ENCODE results near the gene FOXL2NB.

The FOXL2NB gene

DNA sequence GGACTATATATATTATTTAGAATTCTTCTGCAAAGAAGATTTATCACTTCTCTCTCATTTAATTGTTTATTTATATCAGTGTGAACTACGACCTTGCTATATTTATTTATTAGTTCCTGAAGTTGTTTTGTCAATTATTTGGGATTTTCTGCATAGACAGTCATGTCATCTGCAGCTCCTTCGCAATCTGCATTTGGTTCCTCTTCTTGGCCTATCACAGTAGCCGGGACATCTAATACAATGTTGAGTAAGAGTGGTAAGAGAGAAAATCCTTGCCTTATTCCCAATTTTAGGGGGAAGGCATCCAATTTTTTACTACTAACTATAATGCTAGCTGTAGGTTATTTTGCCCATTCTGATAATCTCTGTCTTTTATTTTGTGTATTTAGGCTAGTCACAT lies 39.5 kb upstream of the FOXL2NB start:
- POLR2A ChIA-PET (ENCODE audit: low non-redundant PET) = no interaction called here

DNA sequence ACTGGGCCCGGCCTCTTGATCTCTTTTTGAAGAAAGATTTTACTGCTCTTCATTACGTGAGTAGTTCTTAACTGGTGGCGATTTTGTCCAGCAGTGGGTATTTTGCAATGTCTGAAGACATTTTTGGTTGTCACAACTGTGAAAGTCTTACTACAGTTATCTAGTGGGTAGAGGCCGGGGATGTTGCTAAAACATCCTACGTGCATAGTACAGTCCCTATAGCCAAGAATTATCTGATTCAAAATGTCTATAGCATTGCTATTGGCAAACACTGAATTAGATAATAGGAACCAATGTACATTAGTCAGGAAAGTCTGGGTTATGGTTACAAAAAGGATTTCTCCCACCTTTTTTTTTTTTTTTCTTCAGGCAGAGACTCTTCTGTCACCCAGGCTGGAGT lies 38.2 kb upstream of the FOXL2NB start:
- CTCF ChIA-PET = no interaction called here
- no peak overlapping the region for H3K27ac ChIP-seq
- TF ChIP-seq, protein P1, sequence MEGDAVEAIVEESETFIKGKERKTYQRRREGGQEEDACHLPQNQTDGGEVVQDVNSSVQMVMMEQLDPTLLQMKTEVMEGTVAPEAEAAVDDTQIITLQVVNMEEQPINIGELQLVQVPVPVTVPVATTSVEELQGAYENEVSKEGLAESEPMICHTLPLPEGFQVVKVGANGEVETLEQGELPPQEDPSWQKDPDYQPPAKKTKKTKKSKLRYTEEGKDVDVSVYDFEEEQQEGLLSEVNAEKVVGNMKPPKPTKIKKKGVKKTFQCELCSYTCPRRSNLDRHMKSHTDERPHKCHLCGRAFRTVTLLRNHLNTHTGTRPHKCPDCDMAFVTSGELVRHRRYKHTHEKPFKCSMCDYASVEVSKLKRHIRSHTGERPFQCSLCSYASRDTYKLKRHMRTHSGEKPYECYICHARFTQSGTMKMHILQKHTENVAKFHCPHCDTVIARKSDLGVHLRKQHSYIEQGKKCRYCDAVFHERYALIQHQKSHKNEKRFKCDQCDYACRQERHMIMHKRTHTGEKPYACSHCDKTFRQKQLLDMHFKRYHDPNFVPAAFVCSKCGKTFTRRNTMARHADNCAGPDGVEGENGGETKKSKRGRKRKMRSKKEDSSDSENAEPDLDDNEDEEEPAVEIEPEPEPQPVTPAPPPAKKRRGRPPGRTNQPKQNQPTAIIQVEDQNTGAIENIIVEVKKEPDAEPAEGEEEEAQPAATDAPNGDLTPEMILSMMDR (conservative IDR thresholded peaks at IDR 0.05; ENCODE audit: low read depth) = no peak
- POLR2A ChIA-PET (ENCODE audit: low non-redundant PET) = interaction anchor here (0.6 kb wide), 1 partner anchor 418 kb away, joined by 3 read pairs; no protein-coding TSS in a partner anchor
- DNase-seq (ENCODE audit: low spot score) = no peak

More for the DNA sequence above, 39.5 kb upstream of the FOXL2NB start:
- CTCF ChIA-PET = interaction anchor here (0.6 kb wide), 1 partner anchor 725 kb away, joined by 3 read pairs; no protein-coding TSS in a partner anchor
- H3K27ac ChIP-seq = no peak overlapping the region
- TF ChIP-seq, protein P1 (conservative IDR thresholded peaks at IDR 0.05; ENCODE audit: low read depth) = no peak
- no peak for DNase-seq (ENCODE audit: low spot score)

DNA sequence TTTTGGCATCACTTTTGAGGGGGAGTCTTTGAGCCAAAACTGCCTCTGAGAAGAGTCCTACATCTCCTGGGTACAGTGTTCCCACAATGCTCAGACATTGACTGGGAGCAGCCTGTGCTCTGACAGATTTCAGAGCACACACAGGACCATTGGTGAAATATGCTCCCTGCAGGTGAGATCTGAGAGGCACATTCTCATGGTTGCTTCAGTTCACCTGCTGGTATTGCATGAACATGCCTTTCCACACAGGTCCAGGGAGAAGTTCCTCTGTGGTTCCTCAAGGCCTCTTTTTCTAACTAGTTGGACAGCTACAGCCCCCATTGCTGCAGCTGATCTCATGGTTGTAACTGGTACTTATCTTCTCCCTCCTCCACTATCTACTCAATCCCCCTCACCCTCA lies 37.1 kb upstream of the FOXL2NB start:
- POLR2A ChIA-PET (ENCODE audit: low non-redundant PET) = no interaction called here
- no peak overlapping the region for H3K27ac ChIP-seq
- no peak for DNase-seq (ENCODE audit: low spot score)
- TF ChIP-seq, protein P1 (conservative IDR thresholded peaks at IDR 0.05; ENCODE audit: low read depth) = no peak
- CTCF ChIA-PET = interaction anchor here (0.5 kb wide), 1 partner anchor 51 kb away, joined by 3 read pairs; no protein-coding TSS in a partner anchor

GRCh38 chr3:138911621-138912020 lies 35.4 kb upstream of the FOXL2NB start:
- no peak overlapping the region for H3K27ac ChIP-seq
- DNase-seq (ENCODE audit: low spot score) = no peak
- TF ChIP-seq, protein P1 (conservative IDR thresholded peaks at IDR 0.05; ENCODE audit: low read depth) = no peak
- ChIA-PET CTCF (no interaction called here), POLR2A (ENCODE audit: low non-redundant PET) (no interaction called here)

DNA sequence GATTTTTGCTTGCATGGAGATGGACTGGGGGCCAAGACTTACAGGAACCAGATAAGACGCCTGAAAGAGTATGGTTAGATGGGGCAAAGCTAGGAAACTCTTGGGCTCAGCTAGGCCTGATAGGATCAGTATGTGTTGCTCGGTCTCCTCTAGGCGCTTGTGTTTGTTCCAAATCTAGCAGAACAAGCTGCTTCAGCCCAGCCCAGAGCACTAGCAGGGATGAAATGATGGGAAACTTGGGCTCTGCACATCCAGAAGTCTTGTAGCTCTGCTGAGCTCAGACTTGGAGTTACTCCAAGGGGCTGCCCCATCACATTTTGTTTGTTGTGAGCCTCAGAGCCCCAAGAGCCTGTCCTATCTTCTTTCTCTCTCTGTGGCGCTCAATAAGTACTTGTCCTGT lies 34.8 kb upstream of the FOXL2NB start:
- DNase-seq (ENCODE audit: low spot score) = no peak
- TF ChIP-seq, protein P1 (conservative IDR thresholded peaks at IDR 0.05; ENCODE audit: low read depth) = no peak
- no peak overlapping the region for H3K27ac ChIP-seq
- CTCF ChIA-PET = interaction anchor here (0.6 to 1.4 kb wide), 2 partner anchors 11 to 46 kb away, joined by 3 to 5 read pairs; no protein-coding TSS in a partner anchor
- POLR2A ChIA-PET (ENCODE audit: low non-redundant PET) = no interaction called here

DNA sequence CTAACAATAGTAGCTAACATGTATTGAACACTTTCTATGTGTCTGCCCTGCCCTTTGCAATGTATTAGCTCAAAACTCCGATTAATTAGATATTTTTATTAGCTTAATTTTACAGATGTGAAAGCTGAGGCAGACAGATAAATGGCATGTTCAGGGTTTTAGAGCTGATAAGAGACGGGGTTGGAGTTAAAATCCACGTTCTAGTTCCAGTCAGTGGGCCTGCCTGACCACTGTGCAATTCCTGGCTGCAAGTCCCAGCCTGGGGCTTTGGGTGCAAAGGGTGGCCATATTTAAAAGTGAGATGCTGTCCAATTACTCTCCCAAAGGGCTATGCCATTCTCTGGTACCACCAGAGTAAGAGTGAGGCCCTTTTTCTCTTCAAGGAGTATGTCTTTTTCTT lies 33.3 kb upstream of the FOXL2NB start:
- ChIA-PET CTCF (interaction anchor here (0.7 to 1.4 kb wide), 2 partner anchors 10 to 70 kb away, joined by 3 to 5 read pairs; no protein-coding TSS in a partner anchor), POLR2A (ENCODE audit: low non-redundant PET) (no interaction called here)
- H3K27ac ChIP-seq = no peak overlapping the region
- DNase-seq (ENCODE audit: low spot score) = no peak
- TF ChIP-seq, protein P1 (conservative IDR thresholded peaks at IDR 0.05; ENCODE audit: low read depth) = no peak

Data from RWPE1 (cell line).